HUES48 (cell line): ENCODE measurements around the gene TESK2.

Experiments used
- H3K27ac ChIP-seq: one replicate; pipeline ENCODE4 v1.7.0; 2013; ENCODE audit warnings: low read depth, low read length, inconsistent platforms
- H3K27me3 ChIP-seq: 2 replicates; pipeline ENCODE4 v1.6.1; 2013; ENCODE audit warnings: mild to moderate bottlenecking, low read length; ENCODE audit not compliant: control insufficient read depth, insufficient read depth
- H3K36me3 ChIP-seq: 2 replicates; pipeline ENCODE4 v1.6.1; 2013; ENCODE audit warnings: low read length; ENCODE audit not compliant: control insufficient read depth, insufficient read depth
- H3K4me1 ChIP-seq: 2 replicates; pipeline ENCODE4 v1.6.1; 2013; ENCODE audit warnings: mild to moderate bottlenecking, low read length; ENCODE audit not compliant: control insufficient read depth, insufficient read depth
- H3K4me3 ChIP-seq: 2 replicates; pipeline ENCODE4 v1.5.1; 2013; ENCODE audit warnings: mild to moderate bottlenecking, low read depth, low read length
- H3K9ac ChIP-seq: 2 replicates; pipeline ENCODE4 v1.6.1; 2013; ENCODE audit warnings: mild to moderate bottlenecking, low read depth, low read length, moderate library complexity
- H3K9me3 ChIP-seq: 2 replicates; pipeline ENCODE4 v1.6.1; 2013; ENCODE audit warnings: low read length; ENCODE audit not compliant: control insufficient read depth, insufficient read depth

Gene TESK2

DNA sequence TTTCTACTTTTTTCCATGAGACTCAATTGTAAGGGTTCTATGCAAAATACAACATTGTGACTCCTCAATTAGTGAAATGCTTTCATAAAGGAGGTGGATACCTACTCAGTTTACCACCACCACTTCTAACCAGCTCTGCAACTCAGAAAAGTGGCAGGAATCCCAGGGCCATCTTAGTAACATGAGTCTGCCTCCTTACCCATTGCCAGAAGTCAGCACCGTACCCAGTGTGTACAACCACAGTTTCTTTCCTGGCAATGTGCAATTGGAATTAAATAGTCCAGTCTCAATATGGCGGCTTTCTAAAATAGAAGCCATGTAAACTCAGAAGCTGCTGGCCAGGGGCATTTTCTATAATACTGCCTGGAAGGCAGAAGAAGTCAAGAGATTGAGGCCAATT lies 32.1 kb downstream of the TESK2 start:
- no peak overlapping the region for H3K4me3 ChIP-seq
- H3K9ac ChIP-seq = no peak overlapping the region
- no peak overlapping the region for H3K27ac ChIP-seq
- no peaks in the 10 kb centered on the region for H3K9me3 ChIP-seq
- peaks cover 16% of the 10 kb centered on the region for H3K4me1 ChIP-seq
- no peaks in the 10 kb centered on the region for H3K36me3 ChIP-seq
- no peaks in the 10 kb centered on the region for H3K27me3 ChIP-seq

GRCh38 chr1:45456531-45456930 lies 34.4 kb downstream of the TESK2 start:
- H3K4me3 ChIP-seq = no peak overlapping the region
- H3K36me3 ChIP-seq = no peaks in the 10 kb centered on the region
- peaks cover 26% of the 10 kb centered on the region for H3K4me1 ChIP-seq
- H3K27ac ChIP-seq = no peak overlapping the region
- H3K9me3 ChIP-seq = no peaks in the 10 kb centered on the region
- H3K9ac ChIP-seq = no peak overlapping the region
- H3K27me3 ChIP-seq = no peaks in the 10 kb centered on the region

GRCh38 chr1:45455162-45455561 lies 35.8 kb downstream of the TESK2 start:
- H3K9me3 ChIP-seq = no peaks in the 10 kb centered on the region
- no peak overlapping the region for H3K9ac ChIP-seq
- H3K27ac ChIP-seq = peak overlapping the region; percentile 67
- peaks cover 26% of the 10 kb centered on the region for H3K4me1 ChIP-seq
- H3K27me3 ChIP-seq = no peaks in the 10 kb centered on the region
- no peak overlapping the region for H3K4me3 ChIP-seq
- no peaks in the 10 kb centered on the region for H3K36me3 ChIP-seq

DNA sequence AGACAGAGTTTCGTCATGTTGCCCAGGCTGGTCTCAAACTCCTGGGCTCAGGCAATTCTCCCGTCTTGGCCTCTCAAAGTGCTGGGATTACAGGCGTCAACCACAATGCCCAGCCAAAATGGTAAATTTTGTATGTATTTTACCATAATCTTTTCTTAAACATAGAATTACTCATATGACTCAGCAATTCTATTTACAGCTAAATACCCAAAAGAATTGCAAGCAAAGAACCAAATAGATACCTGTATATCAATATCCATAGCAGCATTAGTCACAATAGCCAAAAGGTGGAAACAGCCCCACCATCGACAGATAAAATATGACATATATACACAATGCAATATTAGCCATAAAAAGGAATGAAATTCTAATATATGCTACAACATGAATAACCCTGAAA lies 36.5 kb downstream of the TESK2 start:
- Histone ChIP-seq H3K27me3 (no peaks in the 10 kb centered on the region), H3K4me3 (no peak overlapping the region), H3K4me1 (peaks cover 26% of the 10 kb centered on the region), H3K9me3 (no peaks in the 10 kb centered on the region), H3K9ac (no peak overlapping the region), H3K36me3 (no peaks in the 10 kb centered on the region), H3K27ac (peak overlapping the region; percentile 67)

DNA sequence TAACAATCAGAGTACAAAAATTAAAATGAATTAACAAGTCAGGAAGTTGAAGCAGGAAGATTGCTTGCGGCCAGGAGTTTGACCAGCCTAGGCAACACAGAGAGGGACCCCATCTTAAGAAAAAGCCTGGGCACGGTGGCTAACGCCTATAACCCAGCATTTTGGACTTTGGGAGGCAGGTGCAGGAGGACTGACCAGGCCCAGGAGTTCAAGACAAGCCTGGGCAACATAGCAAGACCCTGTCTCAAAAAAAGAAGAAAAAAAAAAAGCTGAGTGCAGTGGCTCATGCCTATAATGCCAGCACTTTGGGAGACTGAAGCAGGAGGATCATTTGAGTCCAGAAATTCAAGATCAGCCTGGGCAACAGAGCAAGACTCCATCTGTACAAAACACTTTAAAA lies 38.5 kb downstream of the TESK2 start:
- Histone ChIP-seq H3K9ac (no peak overlapping the region), H3K4me1 (peaks cover 26% of the 10 kb centered on the region), H3K27me3 (no peaks in the 10 kb centered on the region), H3K4me3 (no peak overlapping the region), H3K9me3 (no peaks in the 10 kb centered on the region), H3K36me3 (no peaks in the 10 kb centered on the region), H3K27ac (peak overlapping the region; percentile 11)

GRCh38 chr1:45448357-45448756 lies 42.6 kb downstream of the TESK2 start:
- Histone ChIP-seq H3K4me1 (peaks cover 8% of the 10 kb centered on the region; the same call in 1 of the 2 replicates), H3K9ac (no peak overlapping the region), H3K4me3 (no peak overlapping the region), H3K9me3 (no peaks in the 10 kb centered on the region), H3K27me3 (no peaks in the 10 kb centered on the region), H3K36me3 (no peaks in the 10 kb centered on the region), H3K27ac (no peak overlapping the region)

- Histone ChIP-seq H3K4me3 (no peak overlapping the region), H3K27me3 (no peaks in the 10 kb centered on the region), H3K36me3 (no peaks in the 10 kb centered on the region), H3K9ac (no peak overlapping the region), H3K9me3 (no peaks in the 10 kb centered on the region), H3K4me1 (peaks cover 2% of the 10 kb centered on the region; the same call in 1 of the 2 replicates), H3K27ac (no peak overlapping the region)
These were observed 43.9 kb downstream of the TESK2 start for GRCh38 chr1:45446950-45447672.

GRCh38 chr1:45446530-45446929 lies 44.4 kb downstream of the TESK2 start:
- Histone ChIP-seq H3K27ac (no peak overlapping the region), H3K9ac (no peak overlapping the region), H3K27me3 (no peaks in the 10 kb centered on the region), H3K4me3 (no peak overlapping the region), H3K36me3 (no peaks in the 10 kb centered on the region), H3K4me1 (no peaks in the 10 kb centered on the region), H3K9me3 (no peaks in the 10 kb centered on the region)

DNA sequence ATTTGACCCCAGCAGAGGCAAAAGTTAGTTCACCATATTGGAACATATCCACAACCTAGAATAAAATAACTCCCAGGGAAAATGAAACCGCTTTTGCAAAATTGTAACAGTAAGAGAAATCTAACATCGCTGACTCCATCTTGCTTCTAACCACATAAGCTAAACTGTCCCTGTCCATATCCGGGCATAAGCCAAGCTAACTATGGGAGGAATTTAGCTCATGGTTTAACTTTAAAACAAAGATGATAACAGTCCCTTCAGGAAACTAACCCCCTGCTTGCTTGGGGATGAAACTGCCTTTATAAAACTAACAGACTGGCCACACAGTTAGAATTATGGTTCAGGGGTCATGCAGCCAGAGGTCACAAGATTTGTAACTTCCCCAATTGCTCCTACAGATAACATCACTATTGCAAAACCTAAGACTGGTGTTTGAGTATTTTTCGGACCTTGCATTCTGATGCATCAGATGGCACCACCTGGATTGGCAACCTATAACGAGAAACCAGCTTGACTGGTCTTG lies 46.3 kb downstream of the TESK2 start:
- Histone ChIP-seq H3K9me3 (no peaks in the 10 kb centered on the region), H3K36me3 (no peaks in the 10 kb centered on the region), H3K9ac (no peak overlapping the region), H3K27me3 (no peaks in the 10 kb centered on the region), H3K4me3 (no peak overlapping the region), H3K27ac (no peak overlapping the region), H3K4me1 (no peaks in the 10 kb centered on the region)

DNA sequence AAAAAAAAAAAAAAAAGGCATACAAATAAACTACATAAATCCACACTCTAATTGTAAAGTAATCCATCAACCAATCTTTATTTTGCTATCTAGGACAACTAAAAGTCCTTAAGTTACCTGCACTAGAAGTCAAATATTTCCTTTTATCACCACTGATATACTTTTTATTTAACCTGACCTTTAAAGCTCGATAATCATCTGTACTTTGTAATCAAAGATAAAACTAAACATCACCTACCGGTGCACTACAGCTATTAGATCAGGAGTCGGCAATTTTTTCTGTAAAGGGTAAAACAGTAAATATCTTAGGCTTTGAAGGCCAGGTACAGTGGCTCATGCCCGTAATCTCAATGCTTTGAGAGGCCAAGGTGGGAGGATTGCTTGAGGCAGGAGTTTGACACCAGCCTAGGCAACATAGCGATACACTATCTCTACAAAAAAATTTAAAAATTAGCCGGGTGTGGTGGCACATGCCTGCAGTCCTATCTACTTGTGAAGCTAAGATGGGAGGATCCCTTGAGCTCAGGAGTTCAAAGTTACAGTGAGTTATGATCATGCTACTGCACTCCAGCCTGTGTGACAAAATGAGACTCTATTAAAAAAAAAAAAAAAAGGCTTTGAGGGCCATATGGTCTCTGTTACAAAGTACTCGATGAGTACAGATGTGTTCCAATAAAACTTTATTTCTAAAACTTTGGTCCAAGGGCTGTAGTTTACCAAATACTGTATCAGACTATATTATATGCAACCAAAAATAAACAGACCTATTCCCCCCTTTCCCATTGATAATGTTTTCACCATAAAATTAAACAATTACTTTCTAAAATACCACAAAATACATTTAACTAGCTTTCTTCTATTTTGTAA lies 47.1 kb downstream of the TESK2 start:
- Histone ChIP-seq H3K9ac (no peak overlapping the region), H3K4me3 (no peak overlapping the region), H3K27me3 (no peaks in the 10 kb centered on the region), H3K27ac (no peak overlapping the region), H3K4me1 (no peaks in the 10 kb centered on the region), H3K36me3 (no peaks in the 10 kb centered on the region), H3K9me3 (no peaks in the 10 kb centered on the region)

DNA sequence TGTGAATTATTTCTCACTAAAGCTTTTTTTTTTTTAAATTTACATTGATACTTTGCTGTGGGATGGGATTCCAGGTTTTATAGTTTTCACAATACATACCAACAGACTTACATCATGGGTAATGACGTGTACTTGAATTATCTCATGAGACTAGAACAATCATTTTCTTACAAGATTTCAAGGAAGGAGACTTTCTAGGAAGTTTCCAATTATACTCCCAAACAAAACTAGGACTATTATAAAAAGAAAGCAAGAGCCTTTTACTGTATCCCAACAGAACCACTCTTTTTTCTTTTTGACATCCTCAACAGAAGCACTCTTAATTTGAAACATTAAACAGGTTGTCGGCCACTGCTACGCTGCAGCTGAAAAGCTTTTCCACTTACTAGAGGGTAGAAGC lies 48.7 kb downstream of the TESK2 start:
- no peaks in the 10 kb centered on the region for H3K9me3 ChIP-seq
- H3K36me3 ChIP-seq = no peaks in the 10 kb centered on the region
- H3K9ac ChIP-seq = no peak overlapping the region
- H3K27ac ChIP-seq = no peak overlapping the region
- no peaks in the 10 kb centered on the region for H3K27me3 ChIP-seq
- no peaks in the 10 kb centered on the region for H3K4me1 ChIP-seq
- H3K4me3 ChIP-seq = no peak overlapping the region
